ENCODE data around the gene TENT4A. TPM values are rescaled to one million over a fixed set of nuclear protein-coding genes. Genes with fewer than 3 reads are reported as not detected.

The TENT4A gene
- total and polyA plus RNA-seq, 8 donors, result 7.0 to 13.6 (median 8.6) TPM

DNA sequence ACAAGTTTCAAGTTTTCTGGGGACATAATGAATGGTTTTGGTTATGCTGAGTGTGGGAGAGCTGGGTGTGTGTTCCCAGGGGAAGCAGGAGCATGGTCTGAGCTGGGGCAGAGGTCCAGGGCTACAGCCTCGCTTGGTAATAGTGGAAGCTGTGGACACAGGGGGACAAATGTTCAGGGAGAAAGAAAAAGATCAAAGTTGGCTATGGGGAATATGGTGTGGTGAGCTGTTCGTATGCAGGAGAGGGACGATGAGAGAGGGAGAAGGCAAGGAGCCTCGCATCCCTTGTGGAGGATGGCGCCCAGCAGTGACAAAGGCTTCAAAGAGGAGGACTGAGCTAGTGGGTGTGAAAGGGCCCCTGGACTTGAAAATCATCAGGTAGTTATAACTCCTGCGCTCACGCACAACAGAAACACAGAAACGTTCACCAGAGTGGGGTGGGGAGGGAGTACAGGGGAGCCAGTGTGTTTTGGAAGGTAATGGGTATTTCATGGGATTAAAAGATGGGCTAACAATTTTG, 77.2 kb downstream of the TENT4A start:
- Histone ChIP-seq H3K27me3 (no peaks in the 10 kb centered on the region), H3K9me3 (no peaks in the 10 kb centered on the region), H3K4me3 (no peak overlapping the region), H3K4me1 (no peaks in the 10 kb centered on the region), H3K27ac (no peak overlapping the region), H3K36me3 (no peaks in the 10 kb centered on the region)
- intact Hi-C loops (cut with DNase I), result no loop called here
- TF ChIP-seq, protein P1, sequence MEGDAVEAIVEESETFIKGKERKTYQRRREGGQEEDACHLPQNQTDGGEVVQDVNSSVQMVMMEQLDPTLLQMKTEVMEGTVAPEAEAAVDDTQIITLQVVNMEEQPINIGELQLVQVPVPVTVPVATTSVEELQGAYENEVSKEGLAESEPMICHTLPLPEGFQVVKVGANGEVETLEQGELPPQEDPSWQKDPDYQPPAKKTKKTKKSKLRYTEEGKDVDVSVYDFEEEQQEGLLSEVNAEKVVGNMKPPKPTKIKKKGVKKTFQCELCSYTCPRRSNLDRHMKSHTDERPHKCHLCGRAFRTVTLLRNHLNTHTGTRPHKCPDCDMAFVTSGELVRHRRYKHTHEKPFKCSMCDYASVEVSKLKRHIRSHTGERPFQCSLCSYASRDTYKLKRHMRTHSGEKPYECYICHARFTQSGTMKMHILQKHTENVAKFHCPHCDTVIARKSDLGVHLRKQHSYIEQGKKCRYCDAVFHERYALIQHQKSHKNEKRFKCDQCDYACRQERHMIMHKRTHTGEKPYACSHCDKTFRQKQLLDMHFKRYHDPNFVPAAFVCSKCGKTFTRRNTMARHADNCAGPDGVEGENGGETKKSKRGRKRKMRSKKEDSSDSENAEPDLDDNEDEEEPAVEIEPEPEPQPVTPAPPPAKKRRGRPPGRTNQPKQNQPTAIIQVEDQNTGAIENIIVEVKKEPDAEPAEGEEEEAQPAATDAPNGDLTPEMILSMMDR (IDR thresholded peaks at IDR 0.05), result no peak
- no peak for ATAC-seq
- 73 to 89% methylated on average over 8 of the region's 8 CpGs for WGBS, 2 donors
- FAIRE-seq, result no peak
- DNase-seq, result no peak

DNA sequence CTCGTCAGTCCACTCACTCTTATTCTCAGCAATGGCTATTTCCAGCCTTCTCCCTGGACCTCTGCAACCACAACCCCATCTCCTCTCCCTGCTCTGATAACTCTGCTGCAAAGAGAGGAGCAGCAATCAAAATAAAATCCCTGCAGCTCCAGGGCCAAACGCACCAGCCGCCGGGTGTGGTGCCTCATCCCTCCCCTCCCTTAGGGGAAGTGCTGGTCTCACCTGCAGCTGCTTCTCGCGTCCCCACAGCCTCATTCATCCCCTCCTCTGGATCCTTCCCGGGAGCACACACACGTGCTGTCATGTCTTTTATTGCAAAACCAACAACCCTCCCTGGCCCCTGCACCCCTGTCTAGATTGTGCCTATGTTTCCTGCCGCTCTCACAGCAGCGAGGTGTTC, 77.8 kb downstream of the TENT4A start:
- TF ChIP-seq, protein P1 (IDR thresholded peaks at IDR 0.05), result no peak
- H3K36me3 ChIP-seq, result no peaks in the 10 kb centered on the region
- WGBS, 2 donors, result 43% methylated on average over 10 of the region's 10 CpGs
- H3K4me3 ChIP-seq, result no peak overlapping the region
- ATAC-seq, result no peak
- intact Hi-C loops (cut with DNase I), result no loop called here
- H3K9me3 ChIP-seq, result no peaks in the 10 kb centered on the region
- no peak overlapping the region for H3K27ac ChIP-seq
- H3K4me1 ChIP-seq, result no peaks in the 10 kb centered on the region
- H3K27me3 ChIP-seq, result no peaks in the 10 kb centered on the region
- DNase-seq, result no peak
- no peak for FAIRE-seq

DNA sequence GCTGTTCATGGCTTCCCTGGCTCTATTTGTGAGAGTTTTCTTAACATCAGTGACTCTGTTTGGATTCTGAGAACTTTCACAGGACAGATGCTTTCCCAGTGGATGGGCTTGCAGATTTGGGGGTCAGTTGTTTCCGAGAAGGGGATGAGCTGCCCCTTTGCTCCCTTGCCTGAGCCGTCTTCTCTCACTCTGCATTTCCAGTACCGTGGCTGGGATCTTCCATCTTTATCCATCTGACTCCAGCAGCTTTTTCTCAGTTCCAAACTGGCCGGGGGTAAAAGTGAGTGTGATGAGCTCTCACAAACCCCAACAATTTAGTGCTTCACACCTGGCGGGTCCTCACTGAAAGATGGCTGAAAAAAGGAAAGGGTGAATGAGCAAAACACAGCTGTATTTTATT, 79.1 kb downstream of the TENT4A start:
- TF ChIP-seq, protein P1 (IDR thresholded peaks at IDR 0.05), result no peak
- intact Hi-C loops (cut with DNase I), result no loop called here
- DNase-seq (no peak), FAIRE-seq (no peak), ATAC-seq (no peak)
- Histone ChIP-seq H3K36me3 (no peaks in the 10 kb centered on the region), H3K4me3 (no peak overlapping the region), H3K4me1 (no peaks in the 10 kb centered on the region), H3K9me3 (no peaks in the 10 kb centered on the region), H3K27ac (no peak overlapping the region), H3K27me3 (no peaks in the 10 kb centered on the region)
- WGBS, 2 donors, result 59 to 70% methylated on average over 5 of the region's 5 CpGs

DNA sequence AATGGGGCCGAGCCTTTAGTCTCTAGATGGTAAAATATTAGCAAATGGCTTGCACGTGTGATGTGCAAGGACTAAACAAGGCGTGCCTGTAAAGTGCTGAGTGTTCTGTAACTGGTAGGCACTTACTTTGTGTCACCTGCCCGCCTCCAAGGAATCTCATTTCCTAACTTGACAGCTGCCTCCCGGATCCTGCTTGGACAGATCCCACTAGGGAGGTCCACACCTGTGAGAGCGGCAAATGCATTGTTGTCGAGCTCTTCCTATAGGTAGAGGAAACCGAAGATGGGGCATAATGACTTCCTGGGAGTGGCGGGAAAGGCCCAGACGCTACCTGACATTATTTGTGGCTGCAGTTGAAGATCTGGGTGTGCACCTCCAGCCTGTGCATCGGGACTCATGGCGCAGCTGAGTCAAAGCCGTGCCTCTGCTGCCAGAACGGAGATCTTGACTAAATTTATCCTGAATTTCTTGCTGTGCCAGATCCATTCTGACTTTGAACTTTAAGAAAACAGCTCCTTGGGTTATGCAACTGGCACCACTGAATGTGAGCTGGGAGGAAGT, 79.8 kb downstream of the TENT4A start:
- no peak overlapping the region for H3K4me3 ChIP-seq
- no peak for FAIRE-seq
- no peaks in the 10 kb centered on the region for H3K36me3 ChIP-seq
- H3K27ac ChIP-seq, result no peak overlapping the region
- intact Hi-C loops (cut with DNase I), result no loop called here
- TF ChIP-seq, protein P1 (IDR thresholded peaks at IDR 0.05), result no peak
- no peak for ATAC-seq
- DNase-seq, result no peak
- WGBS, 2 donors, result 47 to 60% methylated on average over 14 of the region's 14 CpGs
- no peaks in the 10 kb centered on the region for H3K9me3 ChIP-seq
- no peaks in the 10 kb centered on the region for H3K4me1 ChIP-seq
- no peaks in the 10 kb centered on the region for H3K27me3 ChIP-seq

DNA sequence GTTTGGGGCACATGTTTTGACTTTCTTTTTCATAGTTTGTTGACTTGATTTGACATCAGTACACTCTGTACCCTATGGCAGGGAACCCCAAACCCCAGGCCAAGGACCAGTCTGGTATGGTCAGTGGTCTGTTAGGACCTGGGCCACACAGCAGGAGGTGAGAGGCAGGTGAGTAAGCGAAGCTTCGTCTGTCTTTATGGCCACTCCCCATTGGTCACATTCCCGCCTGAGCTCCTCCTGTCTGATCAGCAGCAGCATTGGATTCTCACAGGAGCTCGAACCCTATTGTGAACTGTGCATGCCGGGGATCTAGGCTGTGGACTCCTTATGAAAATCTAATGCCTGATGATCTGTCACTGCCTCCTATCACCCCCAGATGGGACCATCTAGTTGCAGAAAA, 88.0 kb downstream of the TENT4A start:
- H3K36me3 ChIP-seq, result no peaks in the 10 kb centered on the region
- H3K27me3 ChIP-seq, result peaks cover 0 to 5% (median 0%) of the 10 kb centered on the region in 4 donors
- no peaks in the 10 kb centered on the region for H3K9me3 ChIP-seq
- no peaks in the 10 kb centered on the region for H3K4me1 ChIP-seq
- intact Hi-C loops (cut with DNase I), result no loop called here
- TF ChIP-seq, protein P1 (IDR thresholded peaks at IDR 0.05), result no peak
- ATAC-seq (no peak), FAIRE-seq (no peak), DNase-seq (no peak)
- H3K27ac ChIP-seq, result no peak overlapping the region
- 72 to 79% methylated on average over 5 of the region's 5 CpGs for WGBS, 2 donors
- no peak overlapping the region for H3K4me3 ChIP-seq

All from pancreas (tissue), 10 donors.